IMR-90 (cell line): ENCODE data around the gene SLC38A8. TPM values are rescaled to one million over a fixed set of nuclear protein-coding genes. Genes with fewer than 3 reads are reported as not detected.

Experiments
- ATAC-seq: fragments of 200-7000 bp; cut with Tn5 transposase; 2 replicates; pipeline ENCODE4 v1.9.1; 2020; ENCODE audit warnings: low read depth, mild to moderate bottlenecking, moderate library complexity
- BruUV-seq: library from RNA; stranded (reverse); fragments of 400-500 nt; replicated peaks from 2 replicates; lab custom pipeline; 2021; lab: Mats Ljungman, UMichigan
- CTCF ChIA-PET: fragments of 300-600 bp; formaldehyde crosslinking; extraction: SDS; loops from one replicate; lab custom pipeline; 2021; ENCODE audit warnings: antibody characterized with exemption; lab: Yijun Ruan, JAX
- POLR2A ChIA-PET: fragments of 300-600 bp; sonication (Branson Sonifier 250); formaldehyde crosslinking; loops from one replicate; lab custom pipeline; 2022; ENCODE audit warnings: antibody characterized with exemption; ENCODE audit not compliant: unreplicated experiment; lab: Charles Lee
- DNase-seq: peaks from one replicate; pipeline ENCODE4 v3.0.0; 2013
- H2AFZ ChIP-seq: replicated peaks from 2 replicates; pipeline ENCODE3; 2013; ENCODE audit warnings: low read length, mild to moderate bottlenecking; ENCODE audit not compliant: poor library complexity
- H2AK5ac ChIP-seq: 2 replicates; pipeline ENCODE4 v1.6.1; 2013; ENCODE audit warnings: low read depth, low read length, inconsistent platforms
- H2AK9ac ChIP-seq: replicated peaks from 2 replicates; pipeline ENCODE3; 2013; ENCODE audit warnings: mild to moderate bottlenecking, low read depth, low read length, moderate library complexity; ENCODE audit not compliant: poor library complexity
- H2BK120ac ChIP-seq: 2 replicates; pipeline ENCODE4 v1.6.1; 2013; ENCODE audit warnings: low read depth, low read length, inconsistent platforms
- H2BK15ac ChIP-seq: 3 replicates; pipeline ENCODE4 v1.6.1; 2013; ENCODE audit warnings: low read depth, low read length, inconsistent platforms
- H2BK20ac ChIP-seq: 2 replicates; pipeline ENCODE4 v1.6.1; 2013; ENCODE audit warnings: low read depth, mild to moderate bottlenecking, inconsistent platforms, low read length, moderate library complexity
- H2BK5ac ChIP-seq: 2 replicates; pipeline ENCODE4 v1.6.1; 2013; ENCODE audit warnings: mild to moderate bottlenecking, low read depth, low read length, inconsistent platforms; ENCODE audit not compliant: poor library complexity, severe bottlenecking
- H3K14ac ChIP-seq: replicated peaks from 2 replicates; pipeline ENCODE4 v1.6.1; 2013; ENCODE audit warnings: low read depth, low read length, inconsistent platforms
- H3K18ac ChIP-seq: 2 replicates; pipeline ENCODE4 v1.6.1; 2013; ENCODE audit warnings: low read depth, low read length, control low read depth
- H3K23ac ChIP-seq: 2 replicates; pipeline ENCODE4 v1.6.1; 2013; ENCODE audit warnings: low read depth, low read length, inconsistent platforms
- H3K27ac ChIP-seq: 2 replicates; pipeline ENCODE4 v1.5.1; 2013; ENCODE audit warnings: mild to moderate bottlenecking, control low read depth, low read length; ENCODE audit not compliant: insufficient read depth
- H3K27me3 ChIP-seq: 2 replicates; pipeline ENCODE4 v1.6.1; 2013; ENCODE audit warnings: low read length; ENCODE audit not compliant: control insufficient read depth, insufficient read depth
- H3K36me3 ChIP-seq: 2 replicates; pipeline ENCODE4 v1.6.1; 2013; ENCODE audit warnings: low read length, mixed read lengths; ENCODE audit not compliant: control insufficient read depth, insufficient read depth
- H3K4ac ChIP-seq: 2 replicates; pipeline ENCODE4 v1.6.1; 2013; ENCODE audit warnings: low read depth, low read length, inconsistent platforms
- H3K4me1 ChIP-seq: 2 replicates; pipeline ENCODE4 v1.6.1; 2013; ENCODE audit warnings: low read length, mixed read lengths; ENCODE audit not compliant: control insufficient read depth, insufficient read depth
- H3K4me2 ChIP-seq: 2 replicates; pipeline ENCODE4 v1.6.1; 2013; ENCODE audit warnings: low read depth, mild to moderate bottlenecking, control low read depth, low read length, moderate library complexity
- H3K4me3 ChIP-seq: 2 replicates; pipeline ENCODE4 v1.5.1; 2013; ENCODE audit warnings: low read depth, mild to moderate bottlenecking, control low read depth, low read length, moderate library complexity; ENCODE audit not compliant: insufficient read depth
- H3K56ac ChIP-seq: 2 replicates; pipeline ENCODE4 v1.6.1; 2013; ENCODE audit warnings: low read length, inconsistent platforms; ENCODE audit not compliant: insufficient read depth; ENCODE audit errors: extremely low read depth
- H3K79me1 ChIP-seq, 2 experiments: 2 replicates each; pipeline ENCODE4 v1.6.1; 2013; ENCODE audit warnings: low read length in 2 of 2, inconsistent platforms in 1 of 2, low read depth in 1 of 2
- H3K9ac ChIP-seq: 2 replicates; pipeline ENCODE4 v1.6.1; 2013; ENCODE audit warnings: low read depth, low read length, control low read depth
- H3K9me1 ChIP-seq: 2 replicates; pipeline ENCODE4 v1.6.1; 2013; ENCODE audit warnings: low read length, inconsistent platforms; ENCODE audit not compliant: insufficient read depth
- H3K9me3 ChIP-seq: 2 replicates; pipeline ENCODE4 v1.6.1; 2013; ENCODE audit warnings: low read length; ENCODE audit not compliant: control insufficient read depth, insufficient read depth
- H4K20me1 ChIP-seq: 2 replicates; pipeline ENCODE4 v1.6.1; 2013; ENCODE audit warnings: low read length, inconsistent platforms; ENCODE audit not compliant: insufficient read depth
- H4K5ac ChIP-seq: 2 replicates; pipeline ENCODE4 v1.6.1; 2013; ENCODE audit warnings: mild to moderate bottlenecking, low read depth, low read length, control low read depth
- H4K8ac ChIP-seq, 2 experiments: 2 replicates each; pipeline ENCODE4 v1.6.1; 2013; ENCODE audit warnings: low read depth in 2 of 2, low read length in 2 of 2, control low read depth in 1 of 2, inconsistent platforms in 1 of 2
- H4K91ac ChIP-seq: 2 replicates; pipeline ENCODE4 v1.6.1; 2013; ENCODE audit warnings: low read depth, low read length, inconsistent platforms; ENCODE audit not compliant: insufficient read depth
- BHLHE40 ChIP-seq: fragments of 150-350 bp; IDR thresholded peaks from 2 replicates; pipeline ENCODE4 v1.6.1; 2016; ENCODE audit warnings: mild to moderate bottlenecking, low read depth, low read length
- CHD1 ChIP-seq: IDR thresholded peaks from 2 replicates; pipeline ENCODE4 v1.6.1; 2012; ENCODE audit warnings: low read depth, low read length, improper control_type of control experiment
- CTCF ChIP-seq: conservative IDR thresholded peaks from 2 replicates; pipeline ENCODE4 v1.5.1; 2012; ENCODE audit warnings: mild to moderate bottlenecking, low read depth, low read length, improper control_type of control experiment
- ELK1 ChIP-seq: fragments of 150-350 bp; IDR thresholded peaks from 2 replicates; pipeline ENCODE4 v1.6.1; 2016; ENCODE audit warnings: low read depth, mild to moderate bottlenecking, low read length, moderate library complexity, borderline replicate concordance
- FOS ChIP-seq: fragments of 150-350 bp; IDR thresholded peaks from 2 replicates; pipeline ENCODE4 v1.6.1; 2016; ENCODE audit warnings: low read depth, low read length
- MAFK ChIP-seq: IDR thresholded peaks from 2 replicates; pipeline ENCODE4 v1.6.1; 2012; ENCODE audit warnings: low read depth, low read length, improper control_type of control experiment
- MAZ ChIP-seq: IDR thresholded peaks from 2 replicates; pipeline ENCODE4 v1.6.1; 2012; ENCODE audit warnings: low read depth, mild to moderate bottlenecking, low read length, improper control_type of control experiment, moderate library complexity, borderline replicate concordance
- MXI1 ChIP-seq: IDR thresholded peaks from 2 replicates; pipeline ENCODE4 v1.6.1; 2012; ENCODE audit warnings: low read depth, mild to moderate bottlenecking, low read length, moderate library complexity, borderline replicate concordance
- POLR2A ChIP-seq: IDR thresholded peaks from 2 replicates; pipeline ENCODE4 v1.6.1; 2012; ENCODE audit warnings: mild to moderate bottlenecking, low read depth, low read length
- RAD21 ChIP-seq: IDR thresholded peaks from 2 replicates; pipeline ENCODE4 v1.6.1; 2012; ENCODE audit warnings: low read length, improper control_type of control experiment
- RCOR1 ChIP-seq: IDR thresholded peaks from 2 replicates; pipeline ENCODE4 v1.6.1; 2012; ENCODE audit warnings: mild to moderate bottlenecking, low read length, improper control_type of control experiment; ENCODE audit not compliant: insufficient replicate concordance
- SMC3 ChIP-seq: fragments of 150-350 bp; IDR thresholded peaks from 2 replicates; pipeline ENCODE4 v1.6.1; 2016; ENCODE audit warnings: low read depth, mild to moderate bottlenecking, antibody characterized with exemption, low read length, moderate library complexity
- USF2 ChIP-seq: fragments of 150-350 bp; IDR thresholded peaks from 2 replicates; pipeline ENCODE4 v1.6.1; 2017; ENCODE audit warnings: mild to moderate bottlenecking, antibody characterized with exemption, low read length, low read depth
- WGBS, 2 experiments: methylation state at CpG; one replicate each; pipeline versions ENCODE4 v1.1.5 to v1.1.7; 2013; ENCODE audit warnings: missing lambda C conversion rate in 2 of 2; ENCODE audit not compliant: insufficient read length in 1 of 2; ENCODE audit errors: extremely low coverage in 2 of 2; 5-methylcytosine and 5-hydroxymethylcytosine counted together
- dilution Hi-C: fragments of 300-500 bp; cut with HindIII; formaldehyde crosslinking; loops from one replicate; pipeline ENCODE4 v1.14.3; 2018; ENCODE audit warnings: low sequenced_read_pairs; ENCODE audit not compliant: unreplicated experiment
- in situ Hi-C: fragments of 300-500 bp; cut with MboI; formaldehyde crosslinking; loops from 3 replicates; pipeline ENCODE4 v1.14.3; 2019; ENCODE audit warnings: low sequenced_read_pairs, inconsistent platforms, mixed read lengths
- intact Hi-C: fragments of 100-400 bp; cut with micrococcal nuclease; formaldehyde crosslinking; loops from 2 replicates; pipeline ENCODE4 v1.10.0; 2022
- polyA plus RNA-seq, 3 experiments: library from polyadenylated mRNA; depleted of rRNA; stranded (reverse); fragments of >200 nt; gene quantifications; 2 replicates each; pipeline ENCODE4 v1.2.3, GENCODE V29; 2012; ENCODE audit warnings: low replicate concordance in 1 of 3
- total RNA-seq: library from RNA; depleted of rRNA; stranded (reverse); fragments of >200 nt; gene quantifications from 2 replicates; pipeline ENCODE4 v1.2.3, GENCODE V29; 2012

SLC38A8 gene
- total and polyA plus RNA-seq, 2 of the 4 experiments (the other 2 are of a cell fraction): not detected

DNA sequence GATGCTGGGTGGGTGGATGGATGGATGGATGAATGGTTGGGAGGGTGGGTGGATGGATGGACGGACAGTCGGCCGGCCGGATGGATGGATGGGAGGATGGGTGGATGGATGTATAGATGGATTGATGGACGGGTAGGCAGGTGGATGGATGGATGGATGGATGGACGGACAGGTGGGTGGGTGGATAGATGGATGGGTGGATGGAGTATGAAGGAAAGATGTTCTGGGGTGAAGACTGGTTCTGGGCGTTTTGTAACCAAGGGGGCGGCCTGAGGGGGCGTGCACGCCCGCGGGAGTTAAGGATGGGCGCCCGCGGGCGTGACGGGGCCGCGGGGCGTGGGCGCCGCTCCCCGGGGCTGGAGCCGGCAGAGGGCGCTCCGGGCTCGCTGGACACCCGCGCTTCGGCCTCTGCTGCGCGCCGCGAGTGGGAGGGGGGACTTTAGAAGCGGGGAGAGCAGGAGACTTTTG, 74.7 kb downstream of the SLC38A8 start, which contains the start of gene NECAB2:
Gene NECAB2, plus strand, starts transcription at position 407 of the 468 bp plus-strand sequence. CDS start 405 bp downstream, outside the sequence.
- Histone ChIP-seq H3K4me2 (no peak within 1 kb of the TSS; the same call in 1 of the 2 replicates), H4K91ac (no peak within 1 kb of the TSS), H3K4ac (no peak within 1 kb of the TSS), H3K27ac (no peak within 1 kb of the TSS), H2BK20ac (no peak within 1 kb of the TSS), H3K4me3 (peak within 1 kb of the TSS; percentile 16; the same call in 1 of the 2 replicates), H3K9me3 (no peaks in the 10 kb centered on the region), H2AFZ (peak within 1 kb of the TSS; percentile 51), H4K8ac (no peak within 1 kb of the TSS), H3K18ac (no peak within 1 kb of the TSS), H2AK9ac (peak within 1 kb of the TSS; percentile 61), H3K9ac (no peak within 1 kb of the TSS), H3K36me3 (peaks cover 7% of the 10 kb centered on the region; the same call in 1 of the 2 replicates), H4K5ac (no peak within 1 kb of the TSS), H3K27me3 (peaks cover 25% of the 10 kb centered on the region), H3K79me1 (no peaks in the 10 kb centered on the region), H4K20me1 (no peaks in the 10 kb centered on the region; the same call in none of the 2 replicates), H3K9me1 (no peaks in the 10 kb centered on the region; the same call in 1 of the 2 replicates), H3K14ac (no peak within 1 kb of the TSS), H2BK5ac (no peak within 1 kb of the TSS), H2BK120ac (no peak within 1 kb of the TSS), H3K23ac (no peak within 1 kb of the TSS), H2BK15ac (no peak within 1 kb of the TSS), H3K56ac (no peak within 1 kb of the TSS), H3K4me1 (no peaks in the 10 kb centered on the region), H2AK5ac (no peak within 1 kb of the TSS; the same call in 1 of the 2 replicates)
- in situ Hi-C loops: loop anchor here (10.0 to 25.0 kb wide), 2 partner anchors 207 to 519 kb away; no protein-coding TSS in a partner anchor
- ChIA-PET CTCF (no interaction called here), POLR2A (no interaction called here)
- peak; percentile 90 for ATAC-seq
- no TSS peak for BruUV-seq
- intact Hi-C loops: loop anchor here (1.0 to 5.0 kb wide), 4 partner anchors 57 to 209 kb away; partner anchors contain the start of gene SLC38A8
- dilution Hi-C loops: no loop called here
- WGBS, 2 experiments: 68% methylated on average over 6 of the region's 35 CpGs; no CpG with 5 or more reads in 1 of the 2 experiments
- TF ChIP-seq MAFK (no peak), USF2 (no peak), MXI1 (no peak), MAZ (peak; percentile 82), RCOR1 (no peak), ELK1 (no peak), SMC3 (peak; percentile 75), CTCF (peak; percentile 73), RAD21 (peak; percentile 84), CHD1 (no peak), FOS (no peak), BHLHE40 (no peak), POLR2A (no peak)
- DNase-seq: peak; percentile 8
